NCI-H128 (cell line): ENCODE results near the gene PPP3CA.
A peak's percentile ranks its signal among the peaks of the same experiment; 100 is the strongest.
"Not testable (repeated sequence)": the region's sequence is repeated elsewhere in the genome, so short reads cannot be mapped to it uniquely, and the experiment has no call there.

Source experiments
- DNase-seq: peaks from one replicate; lab custom pipeline; 2025; ENCODE audit not compliant: unreplicated experiment; lab: John Stamatoyannopoulos, UW

PPP3CA gene

DNA sequence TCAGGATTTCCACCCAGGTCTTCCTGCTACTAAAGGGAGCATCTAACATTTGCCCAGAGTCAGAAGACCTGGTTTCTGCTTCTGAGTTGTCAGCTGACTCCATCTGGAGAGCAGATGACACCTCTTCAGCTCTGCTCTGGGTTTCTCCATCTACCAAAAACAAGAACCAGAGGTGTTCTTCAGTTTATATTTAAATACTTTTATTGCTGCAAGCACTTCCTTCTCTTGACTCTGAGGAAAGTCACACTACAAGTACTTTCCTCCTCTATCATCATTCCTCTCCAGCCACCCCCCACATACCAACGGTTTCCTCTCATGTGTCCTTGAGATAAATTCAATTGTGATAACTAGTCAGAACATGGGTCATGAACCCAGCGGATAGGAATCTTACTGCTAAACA lies 88.4 kb downstream of the PPP3CA start:
- DNase-seq = no peak

DNA sequence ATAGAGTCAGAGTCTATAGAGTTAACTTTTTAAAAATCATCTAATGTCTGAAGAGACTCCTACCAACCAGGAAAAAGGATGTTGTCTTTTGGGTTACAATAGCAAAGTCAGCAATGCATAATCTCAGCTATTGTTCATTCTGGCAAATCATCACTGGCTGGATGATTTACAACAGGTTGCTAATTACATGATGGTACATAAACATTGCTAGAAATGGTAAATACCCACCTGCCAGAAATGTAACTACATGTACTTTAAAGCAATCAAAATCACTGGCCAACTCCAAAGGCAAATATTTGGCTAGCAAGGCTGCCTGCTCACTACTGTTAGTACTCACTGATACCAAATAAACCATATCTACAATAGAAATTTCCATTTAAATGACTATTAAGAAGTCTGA lies 91.1 kb downstream of the PPP3CA start:
- peak; percentile 3 for DNase-seq

DNA sequence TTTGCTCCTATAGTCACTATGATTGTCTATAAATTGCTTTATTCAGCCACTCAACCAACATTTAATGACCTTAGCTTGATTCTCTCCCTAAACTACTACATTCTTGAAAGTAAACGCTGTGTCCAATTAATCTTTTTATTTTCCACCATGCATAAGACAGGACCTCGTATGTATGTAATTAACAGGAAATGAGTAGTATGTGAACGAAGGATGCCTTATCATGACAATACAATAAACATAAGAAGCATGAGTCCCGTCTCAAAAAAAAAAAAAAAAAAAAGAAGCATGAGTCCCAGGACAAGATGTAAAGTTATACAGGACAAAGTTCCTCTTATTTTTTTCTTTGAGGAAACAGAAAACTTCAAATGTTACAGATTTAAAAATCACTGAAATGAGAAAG lies 92.5 kb downstream of the PPP3CA start:
- no peak for DNase-seq

DNA sequence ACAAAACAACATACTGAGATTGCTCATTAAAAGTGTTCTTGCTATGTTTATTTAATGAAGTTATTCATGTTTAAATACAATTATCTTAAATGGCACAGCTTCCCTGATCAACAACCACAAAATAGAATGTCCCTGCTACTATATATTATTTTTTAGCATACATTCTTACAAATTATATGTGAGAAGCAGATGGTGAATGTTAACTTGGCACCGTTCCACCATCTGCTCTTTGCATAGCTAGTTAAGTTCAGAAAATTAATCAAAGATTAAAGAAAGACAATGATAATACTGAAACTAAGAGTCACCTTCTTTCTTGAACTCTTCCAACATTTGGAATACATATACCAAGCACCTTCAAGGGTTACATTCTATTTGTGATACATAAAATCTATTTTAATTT lies 94.2 kb downstream of the PPP3CA start:
- DNase-seq = no peak

DNA sequence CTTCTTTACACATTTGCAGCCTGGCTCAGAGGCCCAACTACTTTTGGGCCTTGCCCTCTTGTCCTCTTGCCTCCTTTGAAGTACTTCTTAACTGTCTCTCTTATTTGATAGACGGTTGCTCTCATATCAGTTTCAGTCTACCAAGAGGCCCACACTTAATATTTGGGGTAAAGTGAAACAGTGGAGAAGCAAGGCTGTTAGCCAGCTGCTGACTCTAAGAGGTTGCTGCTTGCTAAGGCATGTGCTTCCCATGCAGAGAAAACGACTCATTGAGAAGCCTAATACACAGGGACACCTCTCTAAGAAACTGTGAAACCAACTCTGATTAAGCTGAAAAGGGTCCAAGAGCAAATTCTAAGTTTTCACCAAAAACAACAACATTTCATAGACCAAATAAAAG lies 94.6 kb downstream of the PPP3CA start:
- no peak for DNase-seq

DNA sequence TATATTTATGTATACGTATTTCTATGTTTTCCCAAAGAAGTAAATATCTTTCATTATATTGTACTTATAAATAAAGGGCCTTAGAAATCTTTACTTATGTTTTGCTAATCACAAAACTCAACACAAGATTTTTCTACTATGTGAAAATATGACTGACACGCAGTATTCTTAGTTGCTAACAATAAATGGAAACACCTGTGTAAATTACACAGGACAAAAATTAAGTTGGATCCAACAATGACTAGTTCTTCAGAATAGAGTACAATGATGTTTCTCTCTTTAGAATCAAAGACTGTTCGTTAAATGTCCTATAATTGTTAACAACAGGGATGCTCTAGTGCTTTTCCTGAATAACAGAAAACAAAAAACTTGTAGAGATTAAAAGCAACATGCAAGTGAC lies 96.1 kb downstream of the PPP3CA start:
- DNase-seq = no peak

DNA sequence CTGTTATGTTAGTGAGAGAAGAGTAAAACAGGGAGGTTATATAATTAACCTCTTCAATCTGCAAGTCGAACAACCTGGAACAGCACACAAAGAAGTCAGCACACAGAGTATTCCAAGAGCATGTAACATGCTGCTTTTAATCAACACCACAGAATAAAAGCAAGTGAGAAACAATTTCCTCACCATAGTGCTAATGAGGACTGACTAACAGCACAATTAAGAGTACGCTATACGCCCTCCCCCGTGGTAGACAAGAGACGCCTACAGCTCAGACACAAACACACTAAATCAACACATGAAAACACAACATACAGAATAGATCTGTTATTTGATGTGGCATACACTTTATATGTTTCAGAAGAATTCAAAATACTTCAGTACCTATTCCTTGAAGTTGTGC lies 103.0 kb downstream of the PPP3CA start:
- no peak for DNase-seq

DNA sequence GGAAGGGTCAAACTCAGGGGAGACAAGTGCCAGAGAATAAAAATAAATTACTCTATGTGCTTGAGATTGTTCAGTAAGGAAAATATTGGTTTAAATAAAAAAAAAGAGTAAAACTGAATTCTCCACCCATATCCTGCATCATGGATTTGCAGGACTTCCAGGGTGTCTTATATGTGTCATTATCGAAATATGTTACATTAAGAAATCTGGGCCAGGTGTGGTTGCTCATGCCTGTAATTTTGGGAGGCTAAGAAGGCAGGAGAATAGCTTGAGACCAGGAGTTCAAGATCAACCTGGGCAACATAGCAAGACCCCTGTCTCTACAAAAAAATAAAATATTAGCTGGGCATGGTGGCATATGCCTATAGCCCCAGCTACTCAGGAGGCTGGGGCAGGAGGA lies 104.9 kb downstream of the PPP3CA start:
- DNase-seq = no peak

DNA sequence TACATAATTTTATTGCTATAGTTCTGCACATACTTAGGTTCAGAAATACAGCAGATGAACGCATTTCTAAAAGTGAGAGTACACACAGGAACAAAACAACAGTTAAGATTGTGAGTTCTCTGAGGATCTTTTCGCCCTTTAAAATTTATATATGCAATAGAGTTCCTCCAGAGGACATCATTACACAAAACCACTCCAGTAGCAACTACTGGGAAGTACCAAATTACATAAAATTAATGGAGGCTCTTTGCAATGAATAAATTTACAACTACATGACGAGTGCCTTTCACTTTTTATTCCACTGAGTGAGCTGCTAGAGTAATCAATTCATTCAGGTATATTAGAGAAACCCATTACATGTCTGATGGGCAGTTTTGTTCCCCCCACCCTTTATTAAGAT lies 107.2 kb downstream of the PPP3CA start:
- no peak for DNase-seq

DNA sequence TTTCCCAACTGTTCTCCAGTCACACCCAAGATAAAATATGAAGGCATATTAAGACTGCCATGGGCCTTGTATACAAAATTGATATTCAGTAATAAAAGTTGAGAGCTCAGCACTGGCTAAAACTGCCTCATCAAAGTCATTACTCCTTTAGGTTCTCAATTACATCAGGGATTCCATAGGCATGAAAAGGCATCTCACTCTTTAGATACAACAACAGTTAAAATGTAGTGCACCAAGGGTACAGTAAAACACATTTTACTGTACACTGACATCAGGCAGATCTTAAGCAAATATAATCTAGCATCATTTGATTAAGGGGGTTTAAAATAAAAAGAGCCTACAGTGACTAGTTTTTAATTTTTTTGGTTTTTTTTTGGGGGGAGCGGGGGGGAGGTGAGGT lies 107.7 kb downstream of the PPP3CA start:
- no peak for DNase-seq

DNA sequence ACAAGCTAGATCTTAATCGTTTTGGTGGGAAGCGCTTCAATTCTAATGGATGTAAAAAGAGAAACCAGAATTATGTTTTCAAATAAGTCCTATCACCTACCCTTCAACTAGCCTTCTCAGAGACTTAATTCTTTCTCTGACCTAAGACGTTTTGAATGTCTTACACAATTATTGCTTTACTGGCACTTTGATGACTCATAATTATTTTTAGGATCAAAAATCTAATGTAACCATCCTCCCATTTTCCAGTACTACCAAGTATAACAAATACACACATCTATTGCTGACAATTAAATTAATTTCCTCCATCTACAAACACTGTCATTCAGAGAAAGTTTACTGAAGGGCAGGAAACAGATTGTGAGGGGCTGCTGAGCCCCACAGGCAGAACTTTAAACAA lies 108.6 kb downstream of the PPP3CA start:
- DNase-seq = no peak

DNA sequence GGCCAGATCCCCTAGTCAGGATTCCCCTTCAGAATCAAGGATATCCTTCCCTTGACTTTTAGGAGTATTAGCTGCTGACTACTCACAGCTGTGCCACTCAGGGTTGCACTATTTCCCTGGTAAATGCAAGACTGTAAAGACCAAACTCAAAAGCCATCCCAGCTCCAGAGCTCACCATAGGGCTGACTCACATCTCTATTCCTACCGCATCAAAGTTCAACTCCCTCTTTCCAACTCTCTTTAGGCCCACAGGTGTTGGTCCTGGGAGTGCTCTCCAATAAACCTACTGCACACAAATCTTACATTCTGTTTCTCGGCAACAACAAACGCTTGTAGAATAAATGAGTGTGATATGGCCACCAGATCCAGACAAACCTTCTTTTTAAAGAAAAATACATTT lies 109.6 kb downstream of the PPP3CA start:
- DNase-seq = no peak

DNA sequence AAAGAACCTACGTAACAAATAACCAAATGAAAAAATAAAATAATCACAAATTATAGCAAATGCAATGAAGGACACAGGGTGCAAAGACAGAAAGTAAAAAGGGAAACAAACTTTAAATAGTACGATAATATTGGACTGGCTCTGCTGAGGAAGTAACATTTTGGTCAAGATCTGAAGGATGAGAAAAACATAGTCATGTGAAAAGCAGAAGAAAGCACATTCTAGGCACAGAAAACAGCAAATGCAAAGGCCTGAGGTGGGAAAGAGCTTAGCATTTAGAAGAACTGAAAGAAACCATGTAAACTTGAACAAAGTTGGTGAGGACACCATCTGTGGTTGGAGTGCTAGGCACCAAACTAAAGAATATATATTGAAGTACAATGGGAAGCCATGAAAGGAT lies 111.2 kb downstream of the PPP3CA start:
- no peak for DNase-seq

DNA sequence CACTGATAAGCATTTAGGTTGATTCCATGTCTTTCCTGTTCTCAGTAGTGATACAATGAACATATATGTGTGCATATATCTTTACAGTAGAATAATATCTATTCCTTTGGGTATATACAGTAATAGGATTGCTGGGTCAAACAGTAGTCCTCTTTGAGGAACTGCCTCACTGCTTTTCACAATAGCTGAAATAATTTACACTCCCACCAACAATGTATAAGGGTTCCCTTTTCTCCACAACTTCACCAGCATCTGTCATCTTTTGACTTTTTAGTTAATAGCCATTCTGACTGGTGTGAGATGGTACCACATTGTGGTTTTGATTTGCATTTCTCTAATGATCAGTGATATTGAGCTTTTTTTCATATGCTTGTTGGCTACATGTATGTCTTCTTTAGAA lies 113.2 kb downstream of the PPP3CA start:
- not testable (repeated sequence) for DNase-seq

DNA sequence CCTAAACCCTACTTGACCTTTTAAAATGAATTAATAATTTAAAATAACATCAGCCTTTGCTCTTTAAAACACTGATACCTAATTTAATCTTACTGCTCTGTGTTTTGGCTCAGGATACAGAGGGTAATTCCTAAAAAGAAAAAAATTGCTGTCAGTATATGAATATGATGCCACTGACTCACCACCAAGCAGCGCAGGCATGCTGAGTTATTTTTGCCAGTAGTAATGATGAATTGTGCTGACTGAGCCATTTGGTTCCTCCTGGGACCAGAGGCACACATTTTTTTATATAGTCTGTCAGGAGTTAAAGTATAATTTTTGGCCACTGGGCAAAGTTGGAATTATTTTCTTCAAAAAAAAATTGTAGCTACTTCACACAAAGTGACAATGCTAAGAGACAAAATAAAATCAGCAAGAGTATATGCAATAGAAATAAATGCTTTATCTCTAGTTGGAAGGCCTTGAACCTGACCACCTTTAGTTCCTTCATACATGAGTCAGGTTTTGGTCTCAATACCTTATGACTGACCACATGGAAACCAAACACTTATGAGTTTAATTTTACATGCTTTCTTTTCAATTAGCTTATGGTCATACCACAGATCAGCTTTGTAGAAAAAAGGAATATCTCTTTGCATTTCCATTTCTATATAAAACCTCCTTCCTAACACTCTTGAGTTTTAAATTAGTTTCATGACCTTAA lies 115.1 kb downstream of the PPP3CA start:
- DNase-seq = no peak

DNA sequence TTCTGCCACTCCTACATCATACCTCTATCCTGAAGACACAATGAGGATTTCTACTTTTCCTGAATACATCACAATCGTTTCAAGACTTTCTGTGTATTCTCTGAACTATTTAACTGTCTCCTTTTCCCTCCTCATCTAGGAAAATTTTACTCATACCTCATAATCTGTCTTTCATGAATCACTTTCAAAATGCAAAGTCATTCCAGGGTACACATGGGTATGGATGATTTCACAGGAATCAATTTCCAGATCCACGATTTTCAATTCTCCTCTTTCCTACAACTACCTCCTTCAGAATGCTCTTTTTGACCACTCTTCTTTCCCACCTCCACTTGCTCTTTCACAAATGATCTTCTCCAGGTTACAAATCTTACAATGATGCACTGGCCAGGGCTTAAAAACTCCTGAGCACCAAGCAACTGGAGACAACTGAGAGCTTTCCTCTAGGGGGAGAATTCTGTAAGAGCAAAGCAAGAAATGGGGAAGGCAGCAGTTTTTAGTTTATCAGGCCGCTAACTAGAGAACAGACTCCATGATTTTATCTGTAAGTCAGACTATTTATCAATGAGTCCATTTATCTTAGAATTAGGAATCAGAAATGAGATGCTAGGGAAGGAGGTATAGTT lies 116.4 kb downstream of the PPP3CA start:
- DNase-seq = no peak

DNA sequence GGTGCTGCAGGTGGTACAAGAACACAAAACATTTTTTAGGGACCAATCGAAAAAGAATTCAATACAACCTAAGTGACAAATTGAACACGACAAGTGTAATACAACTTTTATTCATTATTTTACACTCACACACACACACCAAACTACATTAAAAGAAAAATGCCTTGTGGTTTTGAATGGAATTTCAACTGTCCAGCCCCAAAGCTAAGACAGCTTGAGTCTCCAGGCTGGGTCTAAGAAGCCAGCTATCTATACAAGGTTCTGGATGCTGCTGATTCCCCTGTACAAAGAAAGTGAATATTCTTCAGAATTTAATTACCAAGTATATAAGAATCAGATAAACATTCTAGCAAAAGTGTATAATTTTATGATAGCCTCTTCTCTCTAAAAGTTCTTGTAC lies 118.2 kb downstream of the PPP3CA start:
- DNase-seq = no peak

DNA sequence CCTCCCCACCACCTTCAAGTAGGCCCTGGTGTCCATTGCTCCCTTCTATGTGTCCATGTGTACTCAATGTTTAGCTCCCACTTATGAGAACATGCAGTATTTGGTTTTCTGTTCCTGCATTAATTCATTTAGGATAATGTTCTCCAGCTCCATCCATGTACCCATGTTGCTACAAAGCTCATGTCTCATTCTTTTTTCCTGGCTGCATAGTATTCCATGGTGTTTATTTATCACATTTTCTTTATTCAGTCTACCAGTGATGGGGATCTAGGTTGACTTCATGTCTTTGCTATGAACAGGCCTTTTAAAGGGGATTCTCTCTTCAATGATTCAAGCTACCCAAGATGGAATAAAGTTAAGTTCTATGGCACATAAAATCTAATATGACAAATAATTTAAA lies 119.6 kb downstream of the PPP3CA start:
- no peak for DNase-seq

DNA sequence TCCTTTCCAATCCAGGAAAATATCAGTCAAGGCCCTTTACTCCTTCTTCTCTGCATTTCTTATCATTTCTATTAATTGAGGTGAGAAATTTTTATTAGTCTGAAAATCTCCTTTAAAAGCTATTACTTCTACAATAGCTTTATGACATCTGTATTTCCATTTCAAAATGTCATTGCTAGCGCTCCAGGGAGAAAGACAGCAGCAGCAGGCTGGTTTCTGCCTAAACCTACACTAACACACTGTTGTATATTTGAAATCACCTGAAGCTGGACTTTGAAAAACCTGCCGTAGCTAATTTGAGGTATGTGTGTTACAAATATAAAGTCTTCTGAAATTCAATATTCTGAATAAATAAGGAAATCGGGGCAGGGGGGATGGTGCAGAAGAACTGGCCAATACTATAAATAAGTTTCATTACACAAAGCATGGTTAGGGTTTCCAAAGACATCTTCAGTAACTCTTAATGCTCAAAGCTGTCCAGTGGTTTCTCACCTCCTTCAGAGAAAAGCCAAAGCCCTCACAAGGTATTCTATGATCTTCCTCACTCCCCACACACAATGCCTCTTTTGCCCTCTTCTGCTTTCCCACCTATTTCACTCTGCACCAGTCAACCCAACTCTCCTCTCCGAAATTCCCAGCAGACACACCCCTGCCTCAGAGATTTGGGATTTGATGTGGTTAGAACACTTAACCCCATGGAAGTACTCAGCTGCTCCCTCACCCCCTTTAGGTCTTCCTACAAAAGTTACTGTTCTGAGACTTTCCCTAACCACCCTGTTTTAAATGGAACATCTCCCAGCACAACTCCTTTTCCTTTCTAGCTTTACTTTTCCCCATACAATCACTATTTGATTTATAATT lies 122.7 kb downstream of the PPP3CA start:
- DNase-seq = no peak

DNA sequence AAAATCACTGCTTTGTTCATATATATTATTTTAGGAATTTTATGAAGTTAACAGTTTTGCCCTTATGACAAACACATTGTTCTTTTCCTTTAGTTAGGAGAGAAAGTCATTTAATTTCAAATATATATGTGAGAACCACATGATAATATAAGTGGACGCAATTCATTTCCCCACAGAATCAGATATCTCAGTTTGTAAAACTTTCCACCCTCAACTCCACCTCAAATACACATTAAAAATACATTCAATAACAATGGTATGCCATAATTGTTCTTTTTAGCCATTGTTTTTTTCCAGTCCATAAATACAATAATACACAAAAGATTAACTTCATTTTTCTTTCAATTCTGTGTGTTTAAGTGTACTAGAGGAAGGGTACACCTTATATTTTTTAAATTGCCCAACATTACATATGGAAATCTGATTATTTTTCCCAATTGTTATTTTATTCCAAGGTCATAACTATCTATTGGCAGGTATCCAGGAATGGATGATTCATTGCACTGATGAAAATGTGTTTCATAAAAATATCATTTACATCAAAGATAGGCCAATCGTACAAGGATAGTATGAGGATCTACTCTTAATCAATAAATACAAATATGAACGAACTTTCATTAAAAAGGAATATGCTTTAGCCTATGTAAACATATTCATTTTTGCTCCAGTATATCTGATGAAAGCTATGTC lies 125.0 kb downstream of the PPP3CA start:
- no peak for DNase-seq

DNA sequence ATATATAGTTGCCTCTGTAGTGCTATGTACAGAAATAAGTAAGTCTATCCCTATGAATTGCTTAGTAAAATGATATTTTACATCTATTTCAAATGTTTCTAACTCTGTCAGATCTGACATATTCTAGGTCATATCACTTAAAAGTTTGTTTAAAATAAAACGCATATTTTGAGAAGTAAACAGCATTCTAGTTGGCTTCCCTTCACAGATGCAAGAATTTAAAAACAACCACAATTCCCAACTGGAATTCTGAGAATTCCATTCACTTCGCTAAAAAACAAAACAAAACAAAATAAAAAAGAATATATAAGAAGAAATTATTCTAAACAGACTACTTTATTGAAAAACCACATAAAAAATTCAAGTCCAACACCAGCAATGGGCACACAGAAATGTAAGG lies 126.0 kb downstream of the PPP3CA start:
- DNase-seq = no peak

DNA sequence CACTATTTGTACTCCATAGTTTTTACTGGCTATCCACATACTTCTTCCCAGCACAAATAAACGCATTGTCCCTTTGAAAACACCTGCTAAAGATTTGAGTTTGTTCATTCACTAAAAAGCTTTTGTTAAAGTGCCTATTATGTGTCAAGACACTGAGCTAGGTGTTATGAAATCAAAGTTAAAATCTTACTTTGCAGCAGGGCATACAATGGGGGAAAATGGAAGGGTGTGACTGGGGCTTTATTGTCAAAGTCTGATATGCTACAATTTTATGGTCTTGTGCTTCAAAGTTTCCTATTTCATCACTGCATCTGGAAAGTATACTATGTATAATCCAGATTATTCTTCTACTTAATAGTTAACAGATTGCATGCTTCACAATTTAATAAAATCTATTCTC lies 128.4 kb downstream of the PPP3CA start:
- no peak for DNase-seq
